ENCODE data around the gene LIMS2. TPM values are rescaled to one million over a fixed set of nuclear protein-coding genes. Genes with fewer than 3 reads are reported as not detected.

Gene LIMS2
- total RNA-seq, 2 experiments from 2014 or later, result 1.6 to 24.9 TPM

GRCh38 chr2:127704641-127705390 is 29.5 kb upstream of the LIMS2 start:
- H3K4me3 ChIP-seq (ENCODE audit: low read depth, low read length, poor library complexity, severe bottlenecking), result no peak overlapping the region
- H3K27ac ChIP-seq (ENCODE audit: low read depth, low read length, poor library complexity, severe bottlenecking), result no peak overlapping the region
- H3K4me2 ChIP-seq (ENCODE audit: low read length), result no peak overlapping the region
- intact Hi-C loops (cut with micrococcal nuclease; ENCODE audit: unreplicated experiment), result loop anchor here (5.0 kb wide), 3 partner anchors 113 to 152 kb away; partner anchors contain the start of gene POLR2D
- H2AFZ ChIP-seq (ENCODE audit: low read length), result no peak overlapping the region
- no TSS peak for BruUV-seq (replicated peaks)
- ChIA-PET CTCF (ENCODE audit: unreplicated experiment) (no interaction called here), POLR2A (interaction anchor here (0.6 to 1.4 kb wide), 5 partner anchors 9 to 833 kb away, joined by 3 to 5 read pairs (median 4); no protein-coding TSS in a partner anchor)
- no peaks in the 10 kb centered on the region for H3K9me3 ChIP-seq (ENCODE audit: low read length)
- TF ChIP-seq EZH2phosphoT487 (IDR thresholded peaks at IDR 0.05; ENCODE audit: borderline replicate concordance, low read depth, low read length) (no peak), CTCF (conservative IDR thresholded peaks at IDR 0.05; ENCODE audit: low read length) (no peak)
- peaks cover 74% of the 10 kb centered on the region for H3K36me3 ChIP-seq (ENCODE audit: insufficient read depth, low read length)
- peaks cover 12% of the 10 kb centered on the region; the same call in 1 of the 2 replicates for H4K20me1 ChIP-seq (ENCODE audit: insufficient read depth, low read length)
- H3K9me2 ChIP-seq (ENCODE audit: insufficient read depth, low read length), result no peaks in the 10 kb centered on the region
- H3K4me1 ChIP-seq (ENCODE audit: insufficient read depth, low read length, poor library complexity, severe bottlenecking), result peaks cover 31% of the 10 kb centered on the region
- H3K79me2 ChIP-seq (ENCODE audit: insufficient read depth, low read depth, low read length), result peaks cover 29% of the 10 kb centered on the region; the same call in 1 of the 2 replicates
- DNase-seq (ENCODE audit: low spot score), result no peak

GRCh38 chr2:127703282-127703681 is 28.0 kb upstream of the LIMS2 start:
- Histone ChIP-seq H3K4me2 (ENCODE audit: low read length) (peak overlapping the region; percentile 82), H3K4me1 (ENCODE audit: insufficient read depth, low read length, poor library complexity, severe bottlenecking) (peaks cover 31% of the 10 kb centered on the region), H3K4me3 (ENCODE audit: low read depth, low read length, poor library complexity, severe bottlenecking) (peak overlapping the region; percentile 69), H3K36me3 (ENCODE audit: insufficient read depth, low read length) (peaks cover 59% of the 10 kb centered on the region), H3K9me3 (ENCODE audit: low read length) (no peaks in the 10 kb centered on the region), H4K20me1 (ENCODE audit: insufficient read depth, low read length) (peaks cover 12% of the 10 kb centered on the region; the same call in 1 of the 2 replicates), H3K27ac (ENCODE audit: low read depth, low read length, poor library complexity, severe bottlenecking) (no peak overlapping the region), H2AFZ (ENCODE audit: low read length) (no peak overlapping the region), H3K79me2 (ENCODE audit: insufficient read depth, low read depth, low read length) (peaks cover 29% of the 10 kb centered on the region; the same call in 1 of the 2 replicates), H3K9me2 (ENCODE audit: insufficient read depth, low read length) (no peaks in the 10 kb centered on the region)
- intact Hi-C loops (cut with micrococcal nuclease; ENCODE audit: unreplicated experiment), result loop anchor here (2.0 to 5.0 kb wide), 4 partner anchors 46 to 154 kb away; partner anchors contain the start of gene POLR2D
- BruUV-seq (replicated peaks), result no TSS peak
- no peak for DNase-seq (ENCODE audit: low spot score)
- ChIA-PET POLR2A (interaction anchor here (1.4 kb wide), 1 partner anchor 21 kb away, joined by 4 read pairs; no protein-coding TSS in a partner anchor), CTCF (ENCODE audit: unreplicated experiment) (no interaction called here)
- TF ChIP-seq EZH2phosphoT487 (IDR thresholded peaks at IDR 0.05; ENCODE audit: borderline replicate concordance, low read depth, low read length) (no peak), CTCF (conservative IDR thresholded peaks at IDR 0.05; ENCODE audit: low read length) (no peak)
